Smooth muscle cell (in vitro differentiated cells): Measurements from ENCODE around the gene CACNA1C. TPM values are rescaled to one million over a fixed set of nuclear protein-coding genes. Genes with fewer than 3 reads are reported as not detected.

Experiments
- DNase-seq: peaks from one replicate; lab custom pipeline; 2025; ENCODE audit not compliant: unreplicated experiment; lab: John Stamatoyannopoulos, UW
- H2AFZ ChIP-seq: fragments of 200-600 bp; sonication (generic); 2 replicates; pipeline ENCODE4 v1.6.0; 2016; ENCODE audit warnings: antibody characterized with exemption, low read depth, mild to moderate bottlenecking
- H3F3A ChIP-seq: fragments of 200-600 bp; sonication (generic); 2 replicates; pipeline ENCODE4 v1.6.0; 2017; ENCODE audit warnings: antibody characterized with exemption, low read depth
- H3K27ac ChIP-seq: fragments of 200-600 bp; sonication (generic); 2 replicates; pipeline ENCODE4 v1.5.1; 2016; ENCODE audit warnings: low read depth, mild to moderate bottlenecking
- H3K27me3 ChIP-seq: fragments of 200-600 bp; sonication (generic); 2 replicates; pipeline ENCODE4 v1.6.1; 2016; ENCODE audit warnings: low read depth, mild to moderate bottlenecking
- H3K36me3 ChIP-seq: fragments of 200-600 bp; sonication (generic); 2 replicates; pipeline ENCODE4 v1.5.1; 2016; ENCODE audit warnings: low read depth
- H3K4me1 ChIP-seq: fragments of 200-600 bp; sonication (generic); 2 replicates; pipeline ENCODE4 v1.5.1; 2016; ENCODE audit warnings: low read depth
- H3K4me2 ChIP-seq: fragments of 200-600 bp; sonication (generic); 2 replicates; pipeline ENCODE4 v1.6.0; 2016; ENCODE audit warnings: mild to moderate bottlenecking
- H3K4me3 ChIP-seq: fragments of 200-600 bp; sonication (generic); 2 replicates; pipeline ENCODE4 v1.5.1; 2016; ENCODE audit warnings: mild to moderate bottlenecking
- H3K79me2 ChIP-seq: fragments of 200-600 bp; sonication (generic); 2 replicates; pipeline ENCODE4 v1.6.0; 2016; ENCODE audit warnings: low read depth, mild to moderate bottlenecking
- H3K9ac ChIP-seq: fragments of 200-600 bp; sonication (generic); 2 replicates; pipeline ENCODE4 v1.6.0; 2016; ENCODE audit warnings: low read depth
- H3K9me3 ChIP-seq: fragments of 200-600 bp; sonication (generic); replicated peaks from 2 replicates; pipeline ENCODE4 v1.5.1; 2016; ENCODE audit warnings: low read depth
- H4K20me1 ChIP-seq: fragments of 200-600 bp; sonication (generic); 2 replicates; pipeline ENCODE4 v1.6.0; 2016; ENCODE audit warnings: low read depth
- WGBS: methylation state at CpG from one replicate; pipeline ENCODE4 v1.1.7; 2016; ENCODE audit warnings: low lambda C conversion rate; 5-methylcytosine and 5-hydroxymethylcytosine counted together
- polyA plus RNA-seq: library from polyadenylated mRNA; unstranded; fragments of >200 nt; fragmentation: Nextera tagmentation; extraction: Ambion mirVana; gene quantifications from 2 replicates; pipeline ENCODE4 v1.2.1, GENCODE V29; 2016
- total RNA-seq: library from RNA; depleted of rRNA; stranded (reverse); fragments of >200 nt; gene quantifications from 2 replicates; pipeline ENCODE4 v1.2.3, GENCODE V29; 2014
- TF ChIP-seq, protein P1 (sequence below): fragments of 200-600 bp; sonication (generic); IDR thresholded peaks from 2 replicates; pipeline ENCODE4 v1.5.1; 2017; ENCODE audit warnings: borderline replicate concordance, mild to moderate bottlenecking, antibody characterized with exemption; ENCODE audit not compliant: insufficient read depth, poor library complexity, severe bottlenecking

CACNA1C gene
- total and polyA plus RNA-seq, 2 experiments from 2014 or later, result 1.6 to 4.5 TPM

GRCh38 chr12:2559931-2560330 lies 507.1 kb downstream of the CACNA1C start:
- H3K9me3 ChIP-seq, result no peaks in the 10 kb centered on the region
- no peaks in the 10 kb centered on the region for H4K20me1 ChIP-seq
- no peak for DNase-seq
- TF ChIP-seq, protein P1, sequence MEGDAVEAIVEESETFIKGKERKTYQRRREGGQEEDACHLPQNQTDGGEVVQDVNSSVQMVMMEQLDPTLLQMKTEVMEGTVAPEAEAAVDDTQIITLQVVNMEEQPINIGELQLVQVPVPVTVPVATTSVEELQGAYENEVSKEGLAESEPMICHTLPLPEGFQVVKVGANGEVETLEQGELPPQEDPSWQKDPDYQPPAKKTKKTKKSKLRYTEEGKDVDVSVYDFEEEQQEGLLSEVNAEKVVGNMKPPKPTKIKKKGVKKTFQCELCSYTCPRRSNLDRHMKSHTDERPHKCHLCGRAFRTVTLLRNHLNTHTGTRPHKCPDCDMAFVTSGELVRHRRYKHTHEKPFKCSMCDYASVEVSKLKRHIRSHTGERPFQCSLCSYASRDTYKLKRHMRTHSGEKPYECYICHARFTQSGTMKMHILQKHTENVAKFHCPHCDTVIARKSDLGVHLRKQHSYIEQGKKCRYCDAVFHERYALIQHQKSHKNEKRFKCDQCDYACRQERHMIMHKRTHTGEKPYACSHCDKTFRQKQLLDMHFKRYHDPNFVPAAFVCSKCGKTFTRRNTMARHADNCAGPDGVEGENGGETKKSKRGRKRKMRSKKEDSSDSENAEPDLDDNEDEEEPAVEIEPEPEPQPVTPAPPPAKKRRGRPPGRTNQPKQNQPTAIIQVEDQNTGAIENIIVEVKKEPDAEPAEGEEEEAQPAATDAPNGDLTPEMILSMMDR, result no peak
- H2AFZ ChIP-seq, result no peak overlapping the region
- H3K4me3 ChIP-seq, result no peak overlapping the region
- no peak overlapping the region for H3K4me2 ChIP-seq
- no peaks in the 10 kb centered on the region for H3K79me2 ChIP-seq
- H3K9ac ChIP-seq, result no peak overlapping the region
- no peaks in the 10 kb centered on the region for H3K4me1 ChIP-seq
- H3F3A ChIP-seq, result no peaks in the 10 kb centered on the region
- H3K27ac ChIP-seq, result no peak overlapping the region
- H3K27me3 ChIP-seq, result no peaks in the 10 kb centered on the region
- WGBS, result 94% methylated on average over 6 of the region's 6 CpGs
- H3K36me3 ChIP-seq, result no peaks in the 10 kb centered on the region

- no peak overlapping the region for H3K4me3 ChIP-seq
- 94% methylated on average over 4 of the region's 4 CpGs for WGBS
- no peaks in the 10 kb centered on the region for H3K4me1 ChIP-seq
- no peak overlapping the region for H3K27ac ChIP-seq
- H2AFZ ChIP-seq, result no peak overlapping the region
- H3K4me2 ChIP-seq, result no peak overlapping the region
- H3F3A ChIP-seq, result no peaks in the 10 kb centered on the region
- no peak for DNase-seq
- TF ChIP-seq, protein P1, result no peak
- H3K9me3 ChIP-seq, result no peaks in the 10 kb centered on the region
- no peaks in the 10 kb centered on the region for H3K27me3 ChIP-seq
- H3K79me2 ChIP-seq, result no peaks in the 10 kb centered on the region
- no peaks in the 10 kb centered on the region for H4K20me1 ChIP-seq
- no peak overlapping the region for H3K9ac ChIP-seq
- H3K36me3 ChIP-seq, result no peaks in the 10 kb centered on the region
These were observed 507.6 kb downstream of the CACNA1C start for GRCh38 chr12:2560356-2560755.

DNA sequence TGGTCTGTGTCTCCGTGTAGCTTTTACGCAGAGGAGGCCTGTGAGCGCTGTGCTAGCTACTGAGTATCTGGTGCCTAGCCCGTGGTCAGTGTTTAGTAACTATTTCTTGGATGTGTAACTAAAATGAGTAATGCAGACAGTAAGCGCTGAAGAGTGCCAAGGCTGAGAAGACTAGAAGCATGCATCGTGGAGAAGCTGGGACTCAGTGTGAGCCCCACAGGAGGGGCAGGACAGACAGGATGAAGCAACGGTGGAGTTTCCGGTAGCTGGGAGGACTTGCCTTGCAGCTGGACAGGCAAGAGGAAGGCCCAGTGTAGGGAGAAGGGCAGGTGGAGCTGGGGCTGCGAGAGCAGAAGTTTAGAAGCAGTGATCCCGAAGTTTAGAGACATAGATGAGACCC lies 508.6 kb downstream of the CACNA1C start:
- WGBS, result 82% methylated on average over 10 of the region's 10 CpGs
- no peak overlapping the region for H3K4me2 ChIP-seq

DNA sequence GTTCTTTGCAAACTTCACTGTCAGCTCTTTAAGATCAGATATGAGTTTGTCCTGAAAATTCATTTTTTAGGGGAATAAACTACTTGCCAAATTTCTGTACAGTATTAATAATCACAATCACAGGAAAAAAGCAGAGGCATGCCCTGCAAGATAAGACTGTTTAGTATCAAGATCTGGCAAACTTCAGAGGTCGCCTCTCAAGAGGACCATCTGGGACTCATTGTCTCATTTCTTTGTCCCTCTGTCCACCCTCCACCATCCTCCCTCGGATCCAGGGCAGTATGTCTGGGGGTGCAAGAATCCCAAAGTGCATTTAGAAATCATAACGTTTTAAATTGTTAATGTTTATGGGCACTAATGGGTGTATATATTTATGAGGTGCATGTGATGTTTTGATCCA lies 509.6 kb downstream of the CACNA1C start:
- WGBS, result 87% methylated on average over 3 of the region's 3 CpGs

More for the DNA sequence above, 508.6 kb downstream of the CACNA1C start:
- Histone ChIP-seq H3K79me2 (no peaks in the 10 kb centered on the region), H3K9me3 (no peaks in the 10 kb centered on the region), H3K4me3 (no peak overlapping the region), H4K20me1 (no peaks in the 10 kb centered on the region), H2AFZ (no peak overlapping the region), H3F3A (no peaks in the 10 kb centered on the region), H3K4me1 (no peaks in the 10 kb centered on the region), H3K36me3 (no peaks in the 10 kb centered on the region), H3K9ac (no peak overlapping the region), H3K27me3 (no peaks in the 10 kb centered on the region), H3K27ac (no peak overlapping the region)
- TF ChIP-seq, protein P1, result no peak
- no peak for DNase-seq

More for the DNA sequence above, 509.6 kb downstream of the CACNA1C start:
- no peaks in the 10 kb centered on the region for H3F3A ChIP-seq
- H3K27ac ChIP-seq, result no peak overlapping the region
- no peak overlapping the region for H2AFZ ChIP-seq
- no peak overlapping the region for H3K9ac ChIP-seq
- TF ChIP-seq, protein P1, result no peak
- DNase-seq, result no peak
- no peak overlapping the region for H3K4me2 ChIP-seq
- H3K27me3 ChIP-seq, result no peaks in the 10 kb centered on the region
- H3K36me3 ChIP-seq, result no peaks in the 10 kb centered on the region
- H3K79me2 ChIP-seq, result no peaks in the 10 kb centered on the region
- H3K4me3 ChIP-seq, result no peak overlapping the region
- H4K20me1 ChIP-seq, result no peaks in the 10 kb centered on the region
- H3K4me1 ChIP-seq, result no peaks in the 10 kb centered on the region
- no peaks in the 10 kb centered on the region for H3K9me3 ChIP-seq
